H9 (cell line): ENCODE results near the gene LRRFIP1. TPM values are rescaled to one million over a fixed set of nuclear protein-coding genes. Genes with fewer than 3 reads are reported as not detected.

ENCODE experiments used
- DNase-seq: peaks from one replicate; pipeline ENCODE4 v3.0.0-alpha.2; 2017
- H2AFZ ChIP-seq: one replicate; pipeline ENCODE4 v1.6.1; 2013; ENCODE audit warnings: mild to moderate bottlenecking, low read length, control low read depth, moderate library complexity
- H2AK5ac ChIP-seq: 2 replicates; pipeline ENCODE4 v1.6.1; 2013; ENCODE audit warnings: low read length, control low read depth, mixed read lengths; ENCODE audit not compliant: insufficient read length
- H2BK120ac ChIP-seq: one replicate; pipeline ENCODE4 v1.6.1; 2013; ENCODE audit warnings: low read depth, mild to moderate bottlenecking, low read length, control low read depth, inconsistent platforms; ENCODE audit not compliant: poor library complexity, severe bottlenecking
- H2BK12ac ChIP-seq: 2 replicates; pipeline ENCODE4 v1.6.1; 2013; ENCODE audit warnings: low read length, control low read depth, mixed read lengths, low read depth; ENCODE audit not compliant: insufficient read length
- H2BK15ac ChIP-seq: 2 replicates; pipeline ENCODE4 v1.6.1; 2013; ENCODE audit warnings: low read depth, low read length, control low read depth
- H2BK20ac ChIP-seq: one replicate; pipeline ENCODE4 v1.6.1; 2013; ENCODE audit warnings: low read depth, mild to moderate bottlenecking, low read length, control low read depth, inconsistent platforms; ENCODE audit not compliant: poor library complexity, severe bottlenecking
- H2BK5ac ChIP-seq: 2 replicates; pipeline ENCODE4 v1.6.1; 2013; ENCODE audit warnings: low read length, control low read depth, mixed read lengths; ENCODE audit not compliant: insufficient read length
- H3K14ac ChIP-seq: 2 replicates; pipeline ENCODE4 v1.6.1; 2013; ENCODE audit warnings: low read length, control low read depth; ENCODE audit not compliant: insufficient read depth
- H3K18ac ChIP-seq: 2 replicates; pipeline ENCODE4 v1.6.1; 2013; ENCODE audit warnings: low read depth, mild to moderate bottlenecking, mixed read lengths, low read length, control low read depth; ENCODE audit not compliant: insufficient read length
- H3K23ac ChIP-seq: 2 replicates; pipeline ENCODE4 v1.6.1; 2013; ENCODE audit warnings: low read length, control low read depth, mixed read lengths, low read depth; ENCODE audit not compliant: insufficient read length
- H3K23me2 ChIP-seq: 2 replicates; pipeline ENCODE4 v1.6.1; 2013; ENCODE audit warnings: low read depth, mild to moderate bottlenecking, mixed read lengths, low read length, control low read depth; ENCODE audit not compliant: insufficient read length, poor library complexity, severe bottlenecking
- H3K27ac ChIP-seq: 2 replicates; pipeline ENCODE4 v1.5.1; 2013; ENCODE audit warnings: low read length, control low read depth, mixed read lengths, low read depth; ENCODE audit not compliant: insufficient read length
- H3K27me3 ChIP-seq: 2 replicates; pipeline ENCODE4 v1.6.1; 2013; ENCODE audit warnings: low read length, control low read depth, inconsistent platforms; ENCODE audit not compliant: insufficient read depth
- H3K4ac ChIP-seq: 2 replicates; pipeline ENCODE4 v1.6.1; 2013; ENCODE audit warnings: low read depth, mild to moderate bottlenecking, control low read depth, inconsistent platforms, low read length, moderate library complexity
- H3K4me1 ChIP-seq: 2 replicates; pipeline ENCODE4 v1.6.1; 2013; ENCODE audit warnings: low read length, control low read depth, inconsistent platforms; ENCODE audit not compliant: insufficient read depth
- H3K4me2 ChIP-seq: 2 replicates; pipeline ENCODE4 v1.6.1; 2013; ENCODE audit warnings: low read length, control low read depth, mixed read lengths; ENCODE audit not compliant: insufficient read length, insufficient read depth
- H3K56ac ChIP-seq: 2 replicates; pipeline ENCODE4 v1.6.1; 2013; ENCODE audit warnings: low read depth, mild to moderate bottlenecking, mixed read lengths, low read length, control low read depth; ENCODE audit not compliant: insufficient read length
- H3K79me1 ChIP-seq: 2 replicates; pipeline ENCODE4 v1.6.1; 2013; ENCODE audit warnings: low read depth, mild to moderate bottlenecking, moderate library complexity, low read length, control low read depth, inconsistent platforms; ENCODE audit not compliant: insufficient read depth, poor library complexity, severe bottlenecking
- H3K79me2 ChIP-seq: 2 replicates; pipeline ENCODE4 v1.6.1; 2013; ENCODE audit warnings: low read length, control low read depth, inconsistent platforms; ENCODE audit not compliant: insufficient read depth
- H3K9ac ChIP-seq: 2 replicates; pipeline ENCODE4 v1.6.1; 2013; ENCODE audit warnings: low read length, control low read depth, mixed read lengths; ENCODE audit not compliant: insufficient read length; ENCODE audit errors: extremely low read depth
- H3K9me3 ChIP-seq: one replicate; pipeline ENCODE4 v1.6.1; 2013; ENCODE audit warnings: low read depth, low read length, inconsistent platforms; ENCODE audit not compliant: control insufficient read depth
- H3T11ph ChIP-seq: one replicate; pipeline ENCODE4 v1.6.1; 2013; ENCODE audit warnings: mild to moderate bottlenecking, low read length, control low read depth, inconsistent platforms
- H4K20me1 ChIP-seq: one replicate; pipeline ENCODE4 v1.6.1; 2013; ENCODE audit not compliant: control insufficient read depth, insufficient read length, insufficient read depth
- H4K5ac ChIP-seq: 2 replicates; pipeline ENCODE4 v1.6.1; 2013; ENCODE audit warnings: low read depth, mild to moderate bottlenecking, mixed read lengths, low read length, control low read depth; ENCODE audit not compliant: insufficient read length
- H4K8ac ChIP-seq: replicated peaks from 2 replicates; pipeline ENCODE4 v1.6.1; 2013; ENCODE audit warnings: low read length, control low read depth, mixed read lengths, low read depth; ENCODE audit not compliant: insufficient read length
- H4K91ac ChIP-seq: 2 replicates; pipeline ENCODE4 v1.6.1; 2013; ENCODE audit warnings: low read depth, mild to moderate bottlenecking, moderate library complexity, mixed read lengths, low read length, control low read depth; ENCODE audit not compliant: insufficient read length
- H3K27ac Mint-ChIP-seq, 3 experiments: 2 replicates in 2 of 3; 3 replicates in 1 of 3; pipeline ENCODE4 v1.8.0; 2020 to 2021; ENCODE audit warnings: mixed read lengths in 3 of 3, mild to moderate bottlenecking in 1 of 3, moderate library complexity in 1 of 3
- H3K27me3 Mint-ChIP-seq: 2 replicates; pipeline ENCODE4 v1.8.0; 2021; ENCODE audit warnings: low read depth, mild to moderate bottlenecking, moderate library complexity, mixed read lengths
- H3K36me3 Mint-ChIP-seq, 3 experiments: 2 replicates in 2 of 3; 3 replicates in 1 of 3; pipeline ENCODE4 v1.8.0; 2020 to 2021; ENCODE audit warnings: low read depth in 3 of 3, mixed read lengths in 3 of 3; ENCODE audit not compliant: insufficient read depth in 1 of 3
- H3K4me1 Mint-ChIP-seq, 2 experiments: 2 replicates each; pipeline ENCODE4 v1.8.0; 2020; ENCODE audit warnings: mixed read lengths in 2 of 2
- H3K4me3 Mint-ChIP-seq, 2 experiments: 2 replicates in 1 of 2; 3 replicates in 1 of 2; pipeline ENCODE4 v1.8.0; 2020 to 2021; ENCODE audit warnings: mild to moderate bottlenecking in 2 of 2, mixed read lengths in 2 of 2, moderate library complexity in 1 of 2
- H3K9me3 Mint-ChIP-seq, 2 experiments: 2 replicates in 1 of 2; 3 replicates in 1 of 2; pipeline ENCODE4 v1.8.0; 2020; ENCODE audit warnings: mild to moderate bottlenecking in 2 of 2, mixed read lengths in 2 of 2, moderate library complexity in 1 of 2
- CTCF ChIP-seq: fragments of 200-600 bp; sonication (generic); conservative IDR thresholded peaks from 3 replicates; pipeline ENCODE4 v1.8.0; 2021; ENCODE audit warnings: antibody characterized with exemption, mild to moderate bottlenecking
- WGBS: extraction: QIAGEN DNeasy Blood & Tissue Kit; methylation state at CpG from one replicate; pipeline ENCODE4 v1.1.7; 2013; ENCODE audit warnings: missing lambda C conversion rate, low lambda C conversion rate, mixed read lengths; ENCODE audit not compliant: insufficient read length; ENCODE audit errors: extremely low coverage; 5-methylcytosine and 5-hydroxymethylcytosine counted together
- total RNA-seq: library from RNA; stranded (reverse); gene quantifications from 2 replicates; pipeline ENCODE4 v1.2.1, GENCODE V29; 2021

LRRFIP1 gene
- total RNA-seq, 1 experiment from 2014 or later = 38.5 TPM

GRCh38 chr2:237637429-237638135 is 10.2 kb downstream of the LRRFIP1 start:
- Mint-ChIP-seq H3K27ac (no peak overlapping the region), H3K4me3 (no peak overlapping the region), H3K27me3 (no peaks in the 10 kb centered on the region; the same call in 1 of the 2 replicates), H3K36me3 (peaks cover 39 to 52% (median 45%) of the 10 kb centered on the region in 3 experiments), H3K9me3 (peaks cover 17 to 32% of the 10 kb centered on the region in 2 experiments), H3K4me1 (peaks cover 0 to 2% of the 10 kb centered on the region in 2 experiments; a peak in 1 of 4 replicates)
- Histone ChIP-seq H3K56ac (no peak overlapping the region), H2AFZ (no peak overlapping the region), H3K14ac (no peak overlapping the region), H2BK20ac (no peak overlapping the region), H3K23ac (no peak overlapping the region), H2BK120ac (no peak overlapping the region), H4K5ac (no peak overlapping the region), H3K79me2 (no peaks in the 10 kb centered on the region), H3K27ac (no peak overlapping the region), H4K20me1 (no peaks in the 10 kb centered on the region), H3T11ph (no peak overlapping the region), H3K27me3 (no peaks in the 10 kb centered on the region), H3K4me1 (no peaks in the 10 kb centered on the region), H4K8ac (no peak overlapping the region), H3K79me1 (peaks cover 2% of the 10 kb centered on the region), H3K4ac (no peak overlapping the region), H3K9ac (no peak overlapping the region), H3K9me3 (no peaks in the 10 kb centered on the region), H2AK5ac (no peak overlapping the region), H3K4me2 (no peak overlapping the region), H2BK5ac (no peak overlapping the region), H2BK15ac (no peak overlapping the region), H3K18ac (no peak overlapping the region), H3K23me2 (no peaks in the 10 kb centered on the region), H4K91ac (no peak overlapping the region), H2BK12ac (no peak overlapping the region)
- WGBS = no CpG with 5 or more reads among the region's 3 CpGs
- DNase-seq = no peak
- TF ChIP-seq CTCF = no peak
